ENCODE measurements around the gene TULP1.

DNA sequence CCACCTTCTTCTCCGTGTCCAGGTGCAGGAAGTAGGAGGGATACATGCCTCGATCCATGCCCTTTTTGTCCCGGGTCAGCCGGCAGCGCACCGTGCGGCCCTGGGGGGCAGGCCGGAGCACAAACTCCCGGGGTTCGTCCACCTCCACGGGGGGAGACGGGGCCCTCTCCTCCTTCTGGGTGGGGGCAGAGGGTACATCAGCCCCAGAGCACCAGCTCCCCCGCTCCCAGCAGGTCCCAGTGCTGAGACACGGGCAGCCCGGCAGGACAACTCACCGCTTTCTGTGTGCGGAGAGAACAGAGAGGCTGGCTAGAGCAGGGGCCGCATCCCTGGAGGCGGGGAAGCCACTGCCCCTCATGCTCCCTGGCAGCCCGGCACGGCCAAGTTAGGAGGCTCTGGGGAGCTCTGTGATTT lies 6.7 kb downstream of the TULP1 start:
- TF ChIP-seq, protein P1, sequence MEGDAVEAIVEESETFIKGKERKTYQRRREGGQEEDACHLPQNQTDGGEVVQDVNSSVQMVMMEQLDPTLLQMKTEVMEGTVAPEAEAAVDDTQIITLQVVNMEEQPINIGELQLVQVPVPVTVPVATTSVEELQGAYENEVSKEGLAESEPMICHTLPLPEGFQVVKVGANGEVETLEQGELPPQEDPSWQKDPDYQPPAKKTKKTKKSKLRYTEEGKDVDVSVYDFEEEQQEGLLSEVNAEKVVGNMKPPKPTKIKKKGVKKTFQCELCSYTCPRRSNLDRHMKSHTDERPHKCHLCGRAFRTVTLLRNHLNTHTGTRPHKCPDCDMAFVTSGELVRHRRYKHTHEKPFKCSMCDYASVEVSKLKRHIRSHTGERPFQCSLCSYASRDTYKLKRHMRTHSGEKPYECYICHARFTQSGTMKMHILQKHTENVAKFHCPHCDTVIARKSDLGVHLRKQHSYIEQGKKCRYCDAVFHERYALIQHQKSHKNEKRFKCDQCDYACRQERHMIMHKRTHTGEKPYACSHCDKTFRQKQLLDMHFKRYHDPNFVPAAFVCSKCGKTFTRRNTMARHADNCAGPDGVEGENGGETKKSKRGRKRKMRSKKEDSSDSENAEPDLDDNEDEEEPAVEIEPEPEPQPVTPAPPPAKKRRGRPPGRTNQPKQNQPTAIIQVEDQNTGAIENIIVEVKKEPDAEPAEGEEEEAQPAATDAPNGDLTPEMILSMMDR (IDR thresholded peaks at IDR 0.05) = no peak
- TF ChIP-seq EP300 (IDR thresholded peaks at IDR 0.05) = no peak
